ENCODE measurements around the gene KIF21B.

The KIF21B gene

GRCh38 chr1:200999667-201000066 lies 23.8 kb downstream of the KIF21B start:
- no peak for FAIRE-seq
- no peak for DNase-seq (ENCODE audit: insufficient read length, low spot score)

GRCh38 chr1:200998323-200998722 lies 25.2 kb downstream of the KIF21B start:
- FAIRE-seq, result no peak

GRCh38 chr1:200992382-200993048 lies 31.0 kb downstream of the KIF21B start:
- no peak for FAIRE-seq

More at GRCh38 chr1:200998323-200998722, 25.2 kb downstream of the KIF21B start:
- DNase-seq (ENCODE audit: insufficient read length, low spot score), result no peak

DNA sequence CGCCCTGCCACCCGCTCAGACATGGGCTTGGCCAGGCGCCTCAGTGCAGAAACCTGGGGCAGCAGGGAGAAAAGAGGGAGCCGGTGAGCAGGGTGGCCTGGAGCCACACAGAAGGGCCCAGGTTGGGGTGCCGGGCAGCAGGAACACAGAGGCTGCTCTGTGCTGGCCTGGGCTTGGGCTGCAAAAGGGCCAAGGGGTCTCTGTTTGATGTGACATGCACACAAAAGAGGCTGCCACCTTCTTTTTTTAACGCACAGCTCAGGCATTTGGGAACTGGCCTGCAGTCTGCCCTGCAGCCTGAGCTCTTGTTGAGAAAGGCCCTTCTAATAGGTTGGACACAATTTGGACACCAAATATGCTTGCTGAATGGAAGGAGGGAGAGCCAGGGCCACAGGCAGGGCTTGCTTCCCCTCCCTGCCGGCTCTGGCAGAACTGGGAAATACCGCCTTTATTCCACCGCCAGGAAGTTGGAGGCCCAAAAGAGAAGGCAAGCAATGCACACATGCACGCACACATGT lies 32.4 kb downstream of the KIF21B start:
- DNase-seq (ENCODE audit: insufficient read length, low spot score) (no peak), FAIRE-seq (no peak)

More at GRCh38 chr1:200992382-200993048, 31.0 kb downstream of the KIF21B start:
- no peak for DNase-seq (ENCODE audit: insufficient read length, low spot score)

GRCh38 chr1:200990114-200990513 lies 33.4 kb downstream of the KIF21B start:
- DNase-seq (ENCODE audit: insufficient read length, low spot score) (no peak), FAIRE-seq (no peak)

DNA sequence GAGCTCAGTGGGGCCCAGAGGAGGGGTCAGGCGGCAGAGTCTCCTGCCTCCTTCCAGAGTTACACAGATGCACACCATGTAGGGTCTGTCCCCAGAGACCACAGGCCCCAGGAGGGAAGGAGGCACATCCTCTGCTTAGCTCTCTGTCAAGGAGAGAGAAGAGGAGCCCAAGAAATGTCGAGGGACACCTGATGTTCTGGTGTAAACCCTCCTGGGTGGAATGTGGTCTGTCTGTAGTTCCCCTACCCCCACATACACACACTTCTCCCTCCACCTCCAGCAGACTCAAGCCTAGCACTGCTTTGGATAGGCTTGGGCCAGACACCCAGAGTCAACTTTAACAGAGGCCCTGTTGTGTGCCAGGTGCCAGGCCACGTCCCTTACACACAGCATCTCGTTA lies 34.2 kb downstream of the KIF21B start:
- FAIRE-seq, result no peak

DNA sequence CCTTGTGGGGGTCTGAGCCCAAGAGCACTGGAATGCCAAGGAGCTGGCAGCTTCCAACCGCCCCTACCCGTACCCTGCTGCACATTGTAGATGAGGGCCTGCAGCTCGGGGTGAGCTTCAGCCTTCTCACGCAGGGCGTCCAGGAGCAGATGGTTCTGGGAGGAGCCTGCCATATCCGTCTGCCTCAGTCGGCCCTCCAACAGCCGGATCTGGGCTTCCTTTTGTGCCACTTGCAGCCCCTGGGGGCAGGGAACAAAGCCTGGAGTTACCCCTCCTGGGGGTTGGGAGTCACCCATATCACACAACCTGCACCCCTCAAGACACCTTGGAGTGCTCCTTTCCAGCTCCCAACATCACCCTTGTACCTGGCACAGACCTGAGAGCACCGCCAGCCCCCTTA lies 34.8 kb downstream of the KIF21B start:
- DNase-seq (ENCODE audit: insufficient read length, low spot score) (no peak), FAIRE-seq (no peak)

More for the DNA sequence above, 34.2 kb downstream of the KIF21B start:
- no peak for DNase-seq (ENCODE audit: insufficient read length, low spot score)

- DNase-seq (ENCODE audit: insufficient read length, low spot score) (no peak), FAIRE-seq (no peak)
Measured at GRCh38 chr1:200985481-200985880, 38.0 kb downstream of the KIF21B start.

DNA sequence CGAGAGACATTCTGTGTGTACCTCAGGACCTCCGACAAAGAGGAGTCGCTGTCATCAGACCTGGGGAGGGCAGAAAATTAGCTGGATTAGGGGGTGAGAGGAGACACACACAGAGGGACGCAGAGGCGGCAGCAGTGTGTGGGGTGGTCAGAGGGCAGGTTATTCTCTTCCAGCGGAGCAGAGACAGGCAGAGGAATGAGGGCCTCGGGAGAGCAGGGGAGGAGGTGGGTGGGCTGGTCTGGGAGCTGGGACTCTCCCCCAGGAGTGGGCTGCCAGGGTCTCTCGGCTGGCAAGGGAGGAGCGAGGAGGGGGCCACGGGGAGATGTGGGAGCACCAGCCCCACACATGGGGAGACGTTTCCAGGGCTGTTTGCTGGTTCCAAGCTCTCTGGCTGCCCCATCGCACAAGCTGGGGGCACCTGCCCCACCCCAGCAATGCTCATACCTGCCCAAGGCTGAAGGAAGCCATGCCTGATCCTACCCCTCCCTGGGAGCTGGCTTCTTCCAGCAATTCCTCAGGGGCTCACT lies 40.4 kb downstream of the KIF21B start:
- FAIRE-seq, result no peak
- no peak for DNase-seq (ENCODE audit: insufficient read length, low spot score)

GRCh38 chr1:200982071-200982945 lies 41.2 kb downstream of the KIF21B start:
- DNase-seq (ENCODE audit: insufficient read length, low spot score) (no peak), FAIRE-seq (no peak)

- DNase-seq (ENCODE audit: insufficient read length, low spot score) (no peak), FAIRE-seq (no peak)
Measured at GRCh38 chr1:200981278-200981677, 42.2 kb downstream of the KIF21B start.

GRCh38 chr1:200980873-200981272 lies 42.6 kb downstream of the KIF21B start:
- DNase-seq (ENCODE audit: insufficient read length, low spot score), result no peak
- FAIRE-seq, result no peak

DNA sequence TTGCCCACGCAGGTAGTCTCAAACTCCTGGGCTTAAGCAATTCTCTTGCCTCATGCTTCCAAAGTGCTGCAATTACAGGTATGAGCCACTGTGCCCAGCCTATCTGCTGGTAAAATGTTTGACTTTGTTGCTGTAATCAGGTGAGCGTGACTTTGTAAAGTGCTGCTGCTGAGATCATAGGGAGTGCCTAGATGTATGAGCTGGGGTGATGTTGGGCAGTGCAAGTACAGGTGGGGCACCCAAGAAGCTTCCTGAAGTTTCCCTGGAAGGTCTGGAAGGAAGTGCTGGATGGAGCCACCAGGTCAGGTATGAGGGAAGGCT lies 43.1 kb downstream of the KIF21B start:
- DNase-seq (ENCODE audit: insufficient read length, low spot score) (no peak), FAIRE-seq (no peak)

DNA sequence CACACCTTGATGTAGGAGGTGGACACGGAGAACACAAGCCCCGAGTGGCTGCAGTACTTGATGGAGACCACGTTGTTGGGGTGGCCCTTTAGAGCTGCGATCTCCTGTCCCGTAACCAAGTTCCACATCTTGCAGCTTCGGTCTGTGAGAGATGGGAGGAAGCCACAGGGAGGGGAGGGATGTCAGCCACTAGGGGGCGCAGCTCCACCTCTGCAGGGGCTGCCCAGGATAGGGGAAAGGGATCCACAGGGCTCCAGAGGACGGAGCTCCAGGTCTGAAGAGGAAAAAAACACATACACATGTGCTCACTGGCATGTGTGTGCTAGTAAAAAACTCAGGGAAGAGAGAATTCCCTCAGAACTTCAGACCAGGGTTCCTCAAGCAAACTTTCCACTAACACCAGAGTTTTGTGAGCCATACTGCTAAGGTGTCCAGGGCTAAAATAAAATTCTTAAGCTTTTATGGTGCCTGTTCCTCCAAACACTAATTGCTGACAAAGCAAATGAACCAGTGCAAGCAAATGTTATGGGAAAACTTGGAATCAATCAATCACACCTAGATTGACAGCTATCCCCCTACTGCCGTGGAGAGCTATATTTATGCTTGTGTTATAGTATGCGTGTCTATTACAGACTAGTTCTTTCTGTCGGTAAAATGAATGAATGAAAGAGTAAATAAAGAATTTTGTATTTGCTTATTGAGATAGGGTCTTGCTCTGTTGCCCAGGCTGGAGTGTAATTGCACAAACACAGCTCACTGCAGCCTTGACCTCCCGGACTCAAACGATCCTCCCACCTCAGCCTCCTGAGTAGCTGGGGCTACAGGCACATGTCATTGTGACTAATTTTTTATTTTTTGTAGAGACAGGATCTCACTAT lies 43.7 kb downstream of the KIF21B start:
- DNase-seq (ENCODE audit: insufficient read length, low spot score) (peak; percentile 76), FAIRE-seq (peak; percentile 89)

GRCh38 chr1:200977071-200977754 lies 46.3 kb downstream of the KIF21B start:
- no peak for FAIRE-seq

GRCh38 chr1:200976634-200977033 lies 46.9 kb downstream of the KIF21B start:
- DNase-seq (ENCODE audit: insufficient read length, low spot score), result no peak
- FAIRE-seq, result no peak

More at GRCh38 chr1:200977071-200977754, 46.3 kb downstream of the KIF21B start:
- no peak for DNase-seq (ENCODE audit: insufficient read length, low spot score)

- FAIRE-seq, result no peak
- no peak for DNase-seq (ENCODE audit: insufficient read length, low spot score)
Measured at GRCh38 chr1:200975458-200975857, 48.1 kb downstream of the KIF21B start.

- no peak for DNase-seq (ENCODE audit: insufficient read length, low spot score)
- no peak for FAIRE-seq
Measured at GRCh38 chr1:200974711-200975110, 48.8 kb downstream of the KIF21B start.

DNA sequence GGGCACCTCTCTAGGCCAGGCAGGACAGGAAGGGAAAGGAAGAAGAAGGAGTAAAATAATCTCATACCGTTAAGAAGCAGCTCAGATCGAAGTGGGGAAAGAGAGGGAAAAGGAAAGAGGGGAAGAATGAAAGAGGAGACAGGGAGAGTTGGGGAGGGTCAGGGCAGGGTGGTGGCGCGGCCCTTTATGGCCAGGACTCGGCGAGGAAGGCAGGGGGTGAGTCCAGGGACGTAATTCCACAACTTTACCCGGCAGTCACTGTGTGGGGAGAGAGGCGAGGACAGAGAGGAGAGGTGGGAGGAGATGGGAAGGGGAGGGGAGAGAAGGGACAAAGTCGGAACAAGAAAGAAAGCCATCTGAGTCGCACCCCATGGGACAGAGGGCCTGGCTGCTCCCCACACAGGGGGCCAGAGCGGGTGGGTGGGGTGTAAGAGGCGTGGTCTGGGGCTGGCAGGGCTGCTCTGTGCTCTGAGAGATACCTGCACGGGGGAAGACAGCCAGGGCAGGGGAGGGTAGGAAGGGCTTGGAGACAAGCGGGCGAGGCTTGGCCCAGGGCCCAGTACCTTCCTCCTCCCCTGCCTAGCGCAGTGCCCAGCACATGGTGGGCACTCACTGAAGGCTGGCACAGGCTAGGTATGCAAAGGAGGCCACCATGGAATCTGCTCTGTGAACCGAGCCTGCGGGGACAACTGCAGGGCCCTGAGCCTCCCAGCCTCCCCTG lies 49.4 kb downstream of the KIF21B start:
- DNase-seq (ENCODE audit: insufficient read length, low spot score), result no peak
- FAIRE-seq, result no peak
